HG03064 (cell line): ENCODE results near the gene DDT.
A peak's percentile ranks its signal among the peaks of the same experiment; 100 is the strongest.
"Not testable (repeated sequence)": the region's sequence is repeated elsewhere in the genome, so short reads cannot be mapped to it uniquely, and the experiment has no call there.

ENCODE experiments used
- ATAC-seq: cut with Tn5 transposase; IDR thresholded peaks from one replicate; pipeline ENCODE4 v1.9.1; 2021; ENCODE audit warnings: low read depth; ENCODE audit not compliant: unreplicated experiment

DDT gene

GRCh38 chr22:23974345-23974744 is at the start of gene DDT:
DDT (minus strand) TSS chr22:23974441; CDS start chr22:23974414, 27 bp downstream.
- peak; percentile 79 for ATAC-seq

GRCh38 chr22:24023204-24023789 is 49.1 kb upstream of the DDT start:
- ATAC-seq, result no peak

DNA sequence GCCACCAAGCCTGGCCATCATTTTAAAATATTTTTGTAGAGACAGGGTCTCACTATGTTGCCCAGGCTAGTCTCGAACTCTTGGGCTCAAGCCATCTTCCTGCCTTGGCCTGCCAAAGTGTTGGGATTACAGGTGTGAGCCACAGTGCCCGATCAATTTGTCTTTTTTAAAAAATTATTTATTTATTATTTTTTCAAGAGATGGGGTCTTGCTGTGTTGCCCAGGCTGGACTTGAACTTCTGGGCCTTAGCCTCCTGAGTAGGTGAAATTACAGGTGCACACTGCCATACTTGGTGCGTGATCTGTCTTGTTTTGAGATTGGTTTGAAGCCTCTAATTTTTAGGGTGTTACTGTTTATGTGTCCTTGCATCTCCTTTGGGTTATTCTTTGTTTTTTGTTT is 47.1 kb upstream of the DDT start:
- no peak for ATAC-seq

DNA sequence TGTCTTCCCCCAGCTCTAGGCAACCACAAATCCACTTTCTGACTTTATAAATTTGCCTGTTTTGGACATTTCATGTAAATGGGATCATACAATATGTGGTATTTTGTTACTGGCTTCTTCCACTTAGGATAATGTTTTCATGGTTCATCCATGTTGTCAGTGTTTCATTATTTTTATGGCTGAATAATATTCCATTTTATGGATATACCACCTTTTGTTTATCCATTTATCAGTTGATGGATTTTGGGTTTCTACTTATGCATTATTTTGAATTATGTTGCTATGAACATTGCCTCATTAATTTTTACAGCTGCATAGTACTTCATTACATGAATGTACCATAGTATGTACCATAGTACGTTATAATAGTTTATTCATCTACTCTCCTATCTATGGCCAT is 41.9 kb upstream of the DDT start:
- ATAC-seq, result no peak

- ATAC-seq, result peak; percentile 20
These were observed 37.5 kb upstream of the DDT start for GRCh38 chr22:24011735-24012068.

- ATAC-seq, result no peak
These were observed 35.8 kb upstream of the DDT start for GRCh38 chr22:24010018-24010391.

- no peak for ATAC-seq
These were observed 35.2 kb upstream of the DDT start for GRCh38 chr22:24009227-24010017.

DNA sequence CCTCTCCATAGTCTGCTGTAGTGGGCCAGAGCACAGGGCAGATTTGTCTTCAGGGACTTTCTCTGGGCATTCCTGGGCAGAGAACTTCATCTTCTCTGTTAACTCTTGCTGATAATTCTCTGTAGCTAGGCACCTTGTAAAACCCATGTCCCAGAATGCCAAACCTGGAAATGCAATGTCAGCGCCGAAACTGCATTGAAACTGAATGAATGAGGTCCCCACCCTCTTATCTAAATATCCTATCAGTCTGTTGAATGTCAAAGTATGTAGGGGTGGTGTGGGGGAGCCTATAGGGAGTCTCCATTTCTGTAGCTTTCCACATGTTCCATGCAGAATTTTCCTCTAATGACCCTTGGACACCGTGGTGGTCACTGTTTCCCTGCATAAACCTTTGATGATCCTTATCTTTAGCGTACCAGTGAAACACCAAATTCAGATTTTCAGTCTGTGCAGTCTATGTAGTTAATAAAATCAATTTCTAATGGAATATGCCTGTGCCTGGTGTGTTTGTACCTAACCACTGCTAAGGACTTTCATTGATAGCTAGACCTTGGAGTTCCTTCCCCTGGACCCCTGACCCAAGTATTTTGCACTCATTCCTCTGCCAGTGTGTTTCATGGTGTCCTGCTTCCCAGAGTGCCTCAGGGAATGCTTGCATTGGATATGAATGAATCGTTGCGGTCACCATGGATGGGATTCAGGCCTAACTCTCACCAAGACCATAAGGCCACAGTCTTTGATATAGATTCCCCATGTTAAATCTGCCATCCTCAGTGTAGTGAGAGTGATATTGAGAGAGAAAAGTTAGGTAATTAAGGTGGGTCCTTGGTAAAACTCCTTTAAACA is 34.4 kb upstream of the DDT start:
- no peak for ATAC-seq

DNA sequence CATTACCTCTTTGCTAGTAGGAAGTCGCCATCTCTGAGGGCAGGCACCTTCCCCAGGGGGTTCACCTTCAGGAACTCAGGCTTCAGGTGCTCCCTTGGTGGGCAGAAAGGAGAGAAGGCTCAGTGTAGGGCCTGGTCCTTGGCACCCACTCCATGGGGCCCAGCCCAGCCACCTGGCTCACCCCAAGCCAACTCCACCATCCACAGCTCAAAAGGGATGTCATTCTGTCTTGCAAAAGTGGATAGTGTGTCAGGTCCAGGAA is 33.7 kb upstream of the DDT start:
- ATAC-seq, result no peak

- ATAC-seq, result no peak
These were observed 33.2 kb upstream of the DDT start for GRCh38 chr22:24007253-24008021.

DNA sequence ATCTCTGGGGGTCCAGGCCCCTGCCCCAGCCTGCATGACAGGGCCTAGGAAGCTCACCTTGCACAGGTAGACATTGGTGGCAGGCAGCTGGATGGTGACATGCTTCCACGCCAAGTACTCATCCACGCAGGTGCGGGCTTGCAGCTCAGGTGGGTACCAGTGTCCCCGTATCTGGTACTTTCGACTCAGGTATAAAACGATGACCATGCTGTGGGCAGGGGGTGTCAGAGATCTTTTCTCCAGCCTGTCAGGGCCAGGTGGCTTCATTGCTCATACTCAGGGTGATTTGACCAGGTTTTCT is 32.6 kb upstream of the DDT start:
- ATAC-seq, result no peak

DNA sequence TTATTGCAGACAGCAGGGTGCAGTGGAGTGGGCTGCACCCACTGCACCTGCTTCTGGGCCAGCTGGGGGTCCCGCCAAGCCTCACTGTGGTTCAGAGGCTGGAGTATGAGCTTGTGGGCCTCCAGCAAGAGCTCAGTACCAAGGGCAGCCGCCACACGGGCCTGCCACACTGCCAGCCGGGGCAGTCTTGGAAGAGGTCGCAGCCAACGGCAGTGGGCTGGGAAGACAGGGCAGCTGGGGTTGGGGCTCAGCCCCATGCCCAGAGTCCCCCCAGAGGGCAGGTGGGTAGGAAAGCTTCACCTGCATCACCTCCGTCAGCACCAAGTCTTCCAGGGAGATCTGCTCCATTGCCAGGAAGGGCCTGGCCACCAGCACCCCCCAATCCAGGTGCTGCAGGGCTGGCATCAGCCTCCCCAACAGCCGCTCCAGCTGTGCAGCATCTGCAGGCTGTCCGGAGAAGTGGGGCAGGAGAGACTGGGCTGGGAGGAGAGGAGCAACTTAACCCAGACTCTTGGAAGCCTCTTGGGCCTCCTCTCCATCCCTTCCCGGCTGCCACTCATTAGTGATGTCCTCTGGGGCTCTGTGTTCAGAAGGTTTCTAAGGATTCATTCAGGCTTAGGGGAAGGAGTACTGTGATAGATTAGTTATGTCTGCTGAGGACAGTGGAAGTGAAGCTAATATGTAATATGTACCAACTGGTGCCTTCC is 32.1 kb upstream of the DDT start:
- ATAC-seq, result no peak

GRCh38 chr22:24005201-24005600 is 31.0 kb upstream of the DDT start, which contains the start of gene GSTT4:
GSTT4 (minus strand) TSS chr22:24005453; CDS start chr22:24005356, 97 bp downstream.
- no peak for ATAC-seq

DNA sequence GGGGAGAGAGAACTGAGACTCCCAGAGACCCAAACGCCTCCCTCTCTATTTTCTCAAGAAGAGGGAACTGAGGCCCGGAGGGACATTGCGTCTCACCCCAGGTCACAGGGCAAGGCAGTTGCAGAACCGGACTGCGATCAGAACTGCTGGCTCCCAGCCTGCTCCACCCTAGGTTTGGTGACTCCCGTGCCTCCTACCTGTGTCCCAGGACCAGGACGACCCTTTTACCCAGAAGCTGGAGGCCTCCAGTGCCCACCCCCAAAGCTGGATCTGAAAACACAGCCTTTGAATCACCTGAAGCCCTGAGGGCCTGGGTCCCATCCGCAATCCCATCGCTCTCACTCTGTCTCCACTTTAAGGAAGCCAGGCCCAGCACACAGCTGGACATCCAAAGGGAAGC is 29.6 kb upstream of the DDT start:
- ATAC-seq, result no peak

- no peak for ATAC-seq
These were observed 28.6 kb upstream of the DDT start for GRCh38 chr22:24002851-24003250.

- no peak for ATAC-seq
These were observed 28.0 kb upstream of the DDT start for GRCh38 chr22:24002272-24002671.

DNA sequence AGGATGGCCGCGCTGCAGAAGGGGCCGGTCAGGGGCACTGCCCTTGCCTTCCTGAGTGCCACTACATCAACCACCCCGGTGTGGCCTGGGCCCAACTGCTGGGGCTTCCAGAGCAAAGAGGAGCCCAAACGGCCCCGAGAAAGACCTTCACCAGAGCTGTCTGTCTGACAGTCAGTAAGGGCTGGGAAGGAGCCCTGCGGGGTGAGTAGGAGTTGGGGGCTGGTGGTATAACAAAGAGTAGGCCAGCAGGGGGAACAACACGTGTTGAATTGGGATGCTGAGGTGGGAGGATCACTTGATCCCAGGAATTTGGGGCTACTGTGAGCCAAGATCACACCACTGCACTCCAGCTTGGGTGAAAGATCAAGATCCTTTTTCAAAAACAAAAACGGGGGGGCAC is 27.1 kb upstream of the DDT start:
- no peak for ATAC-seq

DNA sequence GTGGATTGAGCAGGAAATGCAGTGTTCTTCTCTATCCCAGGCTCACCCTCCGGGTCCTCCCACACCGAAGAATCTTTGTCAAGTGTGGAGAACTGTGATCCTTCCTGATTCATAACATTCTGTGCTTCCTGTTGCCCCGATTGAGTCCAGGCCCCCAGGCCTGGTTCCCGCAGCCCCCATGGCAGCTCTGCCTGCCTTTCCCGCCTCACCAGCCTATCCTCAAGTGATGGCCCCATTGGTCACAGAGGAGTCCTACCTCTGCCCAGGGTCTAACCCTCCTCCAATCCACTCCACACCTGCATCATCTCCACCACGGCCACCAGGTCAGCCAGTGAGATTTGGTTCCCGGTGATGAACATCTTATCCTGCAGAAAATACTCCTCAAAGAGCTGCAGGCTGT is 25.5 kb upstream of the DDT start:
- not testable (repeated sequence) for ATAC-seq

DNA sequence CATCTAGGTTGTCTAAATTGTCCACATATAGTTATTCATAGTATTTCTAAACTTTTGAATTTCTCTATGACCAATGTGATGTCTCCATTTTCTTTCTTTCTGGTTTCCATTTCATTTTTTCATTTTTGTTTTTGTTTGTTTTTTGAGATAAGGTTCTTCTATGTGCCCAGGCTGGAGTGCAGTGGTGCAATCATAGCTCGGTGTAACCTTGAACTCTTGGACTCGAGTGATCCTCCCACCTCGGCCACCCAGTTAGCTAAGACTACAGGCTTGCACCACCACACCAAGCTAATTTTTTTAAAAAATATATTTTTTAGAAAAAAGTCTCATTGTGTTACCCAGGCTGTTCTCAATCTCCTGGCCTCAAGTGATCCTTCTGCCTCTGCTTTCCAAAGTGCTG is 22.9 kb upstream of the DDT start:
- ATAC-seq, result no peak

DNA sequence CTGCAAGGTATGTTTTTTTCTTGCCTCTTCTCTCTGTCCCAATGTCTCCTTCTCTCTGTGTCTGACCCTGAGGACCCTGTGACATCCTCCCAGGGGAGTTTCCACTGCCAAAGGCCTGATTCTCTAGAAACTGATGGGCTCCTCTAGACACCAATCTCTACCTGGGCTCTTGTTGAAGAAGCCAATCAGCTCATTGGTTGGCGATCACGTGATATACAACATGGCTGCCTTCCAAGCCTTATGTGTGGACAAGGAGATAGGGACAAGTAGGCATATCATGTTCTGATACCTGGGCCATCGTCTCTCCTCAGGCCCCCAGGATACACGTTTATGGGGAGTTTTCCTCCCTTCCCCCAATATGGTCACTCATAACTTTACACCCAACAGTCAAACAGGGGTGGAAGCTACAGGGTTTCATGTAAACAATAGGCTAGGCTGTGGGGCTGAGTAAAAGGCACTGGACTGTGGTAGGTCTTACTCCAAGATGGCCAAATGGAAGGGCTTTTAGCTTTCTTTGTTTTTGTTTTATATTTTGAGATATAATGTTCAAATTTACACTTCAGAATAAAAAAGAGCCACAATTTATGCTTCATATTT is 19.4 kb upstream of the DDT start:
- ATAC-seq, result not testable (repeated sequence)
